NCI-H460 (cell line): Measurements from ENCODE around the gene STPG2. TPM values are rescaled to one million over a fixed set of nuclear protein-coding genes. Genes with fewer than 3 reads are reported as not detected.

Experiments
- DNase-seq: peaks from one replicate; pipeline ENCODE4 v3.0.0-alpha.2; 2016; ENCODE audit warnings: low read depth; ENCODE audit errors: extremely low read depth
- total RNA-seq: library from RNA; depleted of rRNA; stranded (reverse); fragments of >200 nt; shearing (Covaris generic); gene quantifications from 2 replicates; pipeline ENCODE4 v1.2.3, GENCODE V29; 2014

The STPG2 gene
- total RNA-seq, 1 experiment from 2014 or later = not detected

GRCh38 chr4:98094118-98094517 is 49.2 kb downstream of the STPG2 start:
- DNase-seq = no peak

- DNase-seq = no peak
Observed at GRCh38 chr4:98093662-98094061, 49.6 kb downstream of the STPG2 start.

- peak; percentile 14 for DNase-seq
Observed at GRCh38 chr4:98092833-98093439, 50.3 kb downstream of the STPG2 start.

GRCh38 chr4:98081936-98082335 is 61.3 kb downstream of the STPG2 start:
- DNase-seq = no peak

- no peak for DNase-seq
Observed at GRCh38 chr4:98068495-98068894, 74.8 kb downstream of the STPG2 start.

- no peak for DNase-seq
Observed at GRCh38 chr4:98055800-98056501, 87.3 kb downstream of the STPG2 start.

- no peak for DNase-seq
Observed at GRCh38 chr4:98046665-98047064, 96.6 kb downstream of the STPG2 start.

- DNase-seq = no peak
Observed at GRCh38 chr4:98030059-98030458, 113.2 kb downstream of the STPG2 start.

GRCh38 chr4:98027827-98028226 is 115.4 kb downstream of the STPG2 start:
- DNase-seq = peak; percentile 11

- DNase-seq = no peak
Observed at GRCh38 chr4:98026362-98026761, 116.9 kb downstream of the STPG2 start.

GRCh38 chr4:98006814-98007412 is 136.4 kb downstream of the STPG2 start:
- no peak for DNase-seq

GRCh38 chr4:98006060-98006459 is 137.2 kb downstream of the STPG2 start:
- DNase-seq = no peak

- DNase-seq = no peak
Observed at GRCh38 chr4:98000940-98001339, 142.3 kb downstream of the STPG2 start.

- DNase-seq = no peak
Observed at GRCh38 chr4:97998203-97998602, 145.1 kb downstream of the STPG2 start.

- DNase-seq = no peak
Observed at GRCh38 chr4:97994765-97995465, 148.4 kb downstream of the STPG2 start.

- no peak for DNase-seq
Observed at GRCh38 chr4:97990409-97990808, 152.9 kb downstream of the STPG2 start.

- peak; percentile 8 for DNase-seq
Observed at GRCh38 chr4:97987019-97987648, 156.1 kb downstream of the STPG2 start.

GRCh38 chr4:97984545-97985131 is 158.6 kb downstream of the STPG2 start:
- no peak for DNase-seq

GRCh38 chr4:97978791-97979488 is 164.3 kb downstream of the STPG2 start:
- no peak for DNase-seq
